GM10266 (cell line): ENCODE results near the gene NAPA.

Experiments used
- DNase-seq: peaks from one replicate; pipeline ENCODE4 v3.0.0; 2012; ENCODE audit errors: extremely low spot score
- CTCF ChIP-seq: IDR thresholded peaks from 2 replicates; pipeline ENCODE4 v1.5.1; 2012; ENCODE audit warnings: mild to moderate bottlenecking, low read depth; ENCODE audit not compliant: control insufficient read depth, insufficient read depth; ENCODE audit errors: missing control alignments

NAPA gene

GRCh38 chr19:47545061-47545948, 30.4 kb upstream of the NAPA start:
- DNase-seq: no peak
- no peak for TF ChIP-seq CTCF

- DNase-seq: no peak
- TF ChIP-seq CTCF: no peak
Measured at GRCh38 chr19:47544476-47544875, 29.6 kb upstream of the NAPA start.

DNA sequence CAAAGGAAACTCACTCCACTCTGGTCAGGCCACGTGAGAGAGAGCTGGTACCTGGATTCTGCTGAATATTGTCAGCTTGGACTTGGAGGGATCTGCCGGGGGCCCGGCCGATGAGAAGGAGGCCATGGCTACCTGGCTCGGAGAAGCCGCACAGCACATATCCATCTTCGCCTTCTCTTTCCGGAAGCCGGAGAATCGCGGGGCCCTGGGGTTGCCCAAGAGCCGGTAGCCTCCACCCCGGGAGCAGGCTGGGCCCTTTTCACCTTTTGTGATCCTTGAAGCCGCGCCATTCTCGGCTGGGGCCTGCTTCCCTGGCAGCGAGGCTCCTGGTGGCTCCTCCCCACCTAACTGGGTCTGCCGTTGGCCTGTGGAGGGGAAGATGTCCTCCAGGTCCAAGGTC, 29.2 kb upstream of the NAPA start:
- no peak for TF ChIP-seq CTCF
- no peak for DNase-seq

DNA sequence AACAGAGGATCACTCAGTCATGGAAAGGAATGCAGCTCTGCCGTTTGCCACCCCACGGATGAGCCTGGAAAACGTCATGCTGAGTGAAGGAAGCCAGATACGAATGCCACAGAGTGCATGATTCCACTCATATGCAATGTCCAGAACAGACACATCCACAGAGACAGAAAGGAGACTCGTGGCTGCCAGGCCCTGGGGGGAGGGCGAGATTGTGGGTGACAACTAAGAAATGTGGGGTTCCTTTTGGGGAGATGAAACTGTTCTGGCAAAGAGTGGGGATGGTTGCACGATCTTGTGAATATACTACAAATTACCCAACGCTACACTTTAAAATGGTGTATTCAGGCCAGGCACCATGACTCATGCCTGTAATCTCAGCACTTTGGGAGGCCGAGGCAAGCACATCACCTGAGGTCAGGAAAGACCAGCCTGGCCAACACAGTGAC, 27.2 kb upstream of the NAPA start:
- no peak for DNase-seq
- no peak for TF ChIP-seq CTCF

DNA sequence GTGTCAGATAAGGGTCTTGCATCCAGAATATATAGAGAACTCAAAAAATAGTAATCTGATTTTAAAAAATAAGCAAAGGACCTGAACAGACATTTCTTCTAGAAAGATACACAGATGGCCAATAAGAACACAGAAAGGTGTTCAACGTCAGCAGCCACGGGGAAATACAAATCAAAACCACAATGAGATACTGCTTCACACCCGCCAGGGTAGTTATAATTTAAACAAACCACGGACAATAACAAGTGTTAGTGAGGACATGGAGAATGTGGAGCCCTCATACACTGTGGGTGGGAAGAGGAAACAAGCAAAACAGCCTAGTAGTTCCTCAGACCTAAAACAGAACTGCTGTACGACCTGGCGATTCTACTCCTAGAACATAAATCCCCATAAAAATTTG, 26.7 kb upstream of the NAPA start:
- TF ChIP-seq CTCF: no peak
- DNase-seq: peak; percentile 46

- peak; percentile 1 for TF ChIP-seq CTCF
- no peak for DNase-seq
Measured at GRCh38 chr19:47540748-47541147, 25.9 kb upstream of the NAPA start.

GRCh38 chr19:47539747-47540311, 25.0 kb upstream of the NAPA start:
- no peak for TF ChIP-seq CTCF
- no peak for DNase-seq
